Mesodermal cell (in vitro differentiated cells): ENCODE measurements around the gene PELI3.

Source experiments
- H3K27ac ChIP-seq: 2 replicates; pipeline ENCODE4 v1.7.0; 2013; ENCODE audit warnings: mild to moderate bottlenecking, low read depth, low read length, moderate library complexity; ENCODE audit not compliant: severe bottlenecking
- H3K36me3 ChIP-seq: 2 replicates; pipeline ENCODE4 v1.7.1; 2013; ENCODE audit warnings: mild to moderate bottlenecking, low read length, moderate library complexity; ENCODE audit not compliant: control insufficient read depth, insufficient read depth
- H3K4me1 ChIP-seq: one replicate; pipeline ENCODE4 v1.7.1; 2013; ENCODE audit warnings: mild to moderate bottlenecking, low read length; ENCODE audit not compliant: insufficient read depth, control insufficient read depth, poor library complexity, severe bottlenecking
- H3K4me3 ChIP-seq: 2 replicates; pipeline ENCODE4 v1.7.0; 2013; ENCODE audit warnings: low read length, control low read depth, mild to moderate bottlenecking; ENCODE audit not compliant: insufficient read depth, poor library complexity, severe bottlenecking; ENCODE audit errors: extremely low read depth
- H3K9me3 ChIP-seq: 2 replicates; pipeline ENCODE4 v1.7.1; 2013; ENCODE audit warnings: mild to moderate bottlenecking, low read length, moderate library complexity; ENCODE audit not compliant: control insufficient read depth
- WGBS, 2 experiments: methylation state at CpG; one replicate each; pipeline ENCODE4 v1.1.5; 2013; ENCODE audit warnings: missing lambda C conversion rate in 2 of 2; ENCODE audit not compliant: insufficient coverage in 2 of 2; 5-methylcytosine and 5-hydroxymethylcytosine counted together

Gene PELI3

GRCh38 chr11:66510271-66510989 lies 43.7 kb downstream of the PELI3 start, which contains the start of gene BBS1:
Gene BBS1 (plus strand): TSS chr11:66510635. CDS start chr11:66510660, 25 bp downstream.
- peak within 1 kb of the TSS; percentile 89 for H3K27ac ChIP-seq
- WGBS, 2 experiments, result 7 to 9% methylated on average over 18 to 30 of the region's 31 CpGs
- no peaks in the 10 kb centered on the region for H3K9me3 ChIP-seq
- H3K4me3 ChIP-seq, result peak within 1 kb of the TSS; percentile 78
- peaks cover 28% of the 10 kb centered on the region for H3K36me3 ChIP-seq
- peaks cover 23% of the 10 kb centered on the region for H3K4me1 ChIP-seq

GRCh38 chr11:66510990-66511339 lies 44.3 kb downstream of the PELI3 start:
- WGBS, 2 experiments, result 5 to 17% methylated on average over 1 to 4 of the region's 5 CpGs
- H3K36me3 ChIP-seq, result peaks cover 27% of the 10 kb centered on the region
- peak overlapping the region; percentile 89 for H3K27ac ChIP-seq
- H3K4me1 ChIP-seq, result peaks cover 23% of the 10 kb centered on the region
- H3K9me3 ChIP-seq, result no peaks in the 10 kb centered on the region
- peak overlapping the region; percentile 78 for H3K4me3 ChIP-seq

GRCh38 chr11:66523611-66524010 lies 56.9 kb downstream of the PELI3 start:
- Histone ChIP-seq H3K27ac (no peak overlapping the region), H3K36me3 (peaks cover 52% of the 10 kb centered on the region), H3K9me3 (no peaks in the 10 kb centered on the region), H3K4me3 (no peak overlapping the region), H3K4me1 (no peaks in the 10 kb centered on the region)
- 91 to 93% methylated on average over 8 to 11 of the region's 11 CpGs for WGBS, 2 experiments

- no peak overlapping the region for H3K4me3 ChIP-seq
- no peak overlapping the region for H3K27ac ChIP-seq
- H3K9me3 ChIP-seq, result no peaks in the 10 kb centered on the region
- peaks cover 45% of the 10 kb centered on the region for H3K36me3 ChIP-seq
- 93 to 99% methylated on average over 8 of the region's 10 CpGs for WGBS, 2 experiments
- no peaks in the 10 kb centered on the region for H3K4me1 ChIP-seq
These were observed 57.8 kb downstream of the PELI3 start for GRCh38 chr11:66524304-66525040.
